ENCODE measurements around the gene LEO1.
A peak's percentile ranks its signal among the peaks of the same experiment; 100 is the strongest.

Gene LEO1

DNA sequence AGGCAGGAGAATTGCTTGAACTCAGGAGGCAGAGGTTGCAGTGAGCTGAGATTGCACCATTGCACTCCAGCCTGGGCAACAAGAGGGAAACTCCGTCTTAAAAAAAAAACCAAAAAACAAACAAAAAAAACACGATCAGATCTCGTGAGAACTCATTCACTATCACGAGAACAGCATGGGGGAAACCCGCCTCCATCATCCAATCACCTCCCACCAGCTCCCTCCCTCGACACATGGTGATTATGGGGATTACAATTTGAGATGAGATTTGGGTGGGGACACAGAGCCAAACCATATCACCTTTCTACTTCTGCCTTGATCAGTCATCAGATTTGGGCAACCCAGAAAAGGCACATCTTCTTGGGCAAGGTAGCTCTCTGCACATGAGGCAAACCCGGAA lies 31.5 kb upstream of the LEO1 start:
- DNase-seq: peak; percentile 16

DNA sequence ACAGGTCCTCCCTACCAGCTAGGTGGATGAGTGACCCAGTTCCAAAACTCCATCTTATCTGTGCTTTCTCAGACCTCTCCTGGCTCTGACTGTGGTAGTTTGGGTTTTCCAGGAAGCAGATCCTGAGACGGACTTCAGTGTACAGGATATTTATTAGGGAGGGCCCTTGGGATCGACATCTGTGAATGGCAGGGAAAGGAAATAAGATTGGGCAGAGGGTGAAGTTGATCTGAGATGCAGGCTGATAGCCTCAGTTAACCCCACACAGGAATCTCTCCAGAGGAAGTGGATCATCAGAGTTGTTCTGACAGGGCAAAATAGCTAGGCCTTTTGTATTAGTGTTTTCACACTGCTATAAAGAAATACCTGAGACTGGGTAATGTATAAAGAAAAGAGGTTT lies 30.8 kb upstream of the LEO1 start:
- no peak for DNase-seq

GRCh38 chr15:51992953-51993352 lies 21.4 kb upstream of the LEO1 start:
- no peak for DNase-seq

GRCh38 chr15:51991141-51991540 lies 19.6 kb upstream of the LEO1 start:
- DNase-seq: no peak

DNA sequence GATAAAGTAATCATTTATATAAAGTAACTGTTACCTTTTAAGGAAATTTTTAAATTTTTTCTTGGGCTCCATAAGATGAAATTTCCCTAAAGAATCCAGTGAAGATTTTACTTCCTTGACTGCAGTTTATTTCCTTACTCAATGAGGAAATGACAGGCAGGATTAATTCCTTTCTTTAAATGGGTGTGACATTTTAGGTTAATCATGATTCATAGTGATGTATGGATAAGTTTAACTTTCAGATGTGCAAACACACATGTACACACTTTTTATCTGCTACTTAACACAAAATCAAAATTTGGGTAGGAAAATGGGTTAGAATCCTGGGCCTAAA lies 11.2 kb upstream of the LEO1 start:
- DNase-seq: no peak

- DNase-seq: peak; percentile 92
Observed at GRCh38 chr15:51982013-51982769, 10.6 kb upstream of the LEO1 start.

DNA sequence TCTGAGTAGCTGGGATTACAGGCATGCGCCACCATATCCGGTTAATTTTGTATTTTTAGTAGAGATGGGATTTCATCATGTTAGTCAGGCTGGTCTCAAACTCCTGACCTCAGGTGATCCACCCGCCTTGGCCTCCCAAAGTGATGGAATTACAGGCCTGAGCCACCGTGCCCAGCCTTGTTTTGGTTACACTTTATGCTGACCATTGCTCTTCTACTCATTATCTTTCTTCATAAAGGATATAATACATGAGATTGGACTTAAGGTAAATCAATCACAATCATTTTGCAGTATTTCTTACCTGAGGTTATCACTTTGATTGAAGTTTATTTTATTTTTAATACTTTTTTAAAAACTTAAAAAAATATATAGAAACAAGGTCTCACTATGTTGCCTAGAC lies 2.2 kb upstream of the LEO1 start:
- DNase-seq: no peak

DNA sequence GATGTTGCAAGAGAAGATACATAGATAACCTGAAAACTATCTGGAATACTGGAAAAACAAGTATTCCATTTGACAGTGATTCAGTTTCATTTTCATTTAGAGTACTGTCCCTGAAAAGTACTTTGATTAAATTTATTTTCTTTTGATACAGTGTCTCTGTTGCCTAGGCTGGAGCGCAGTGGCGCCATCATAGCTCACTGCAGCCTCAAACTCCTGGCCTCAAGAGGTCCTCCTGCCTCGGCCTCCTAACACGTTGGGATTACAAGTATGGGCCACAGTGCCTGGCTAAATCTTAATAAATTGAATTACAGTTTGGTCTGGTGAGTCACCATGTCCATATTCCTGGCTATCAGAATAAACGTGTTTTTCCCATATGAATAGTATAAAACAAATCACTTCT lies 1.6 kb upstream of the LEO1 start:
- no peak for DNase-seq

DNA sequence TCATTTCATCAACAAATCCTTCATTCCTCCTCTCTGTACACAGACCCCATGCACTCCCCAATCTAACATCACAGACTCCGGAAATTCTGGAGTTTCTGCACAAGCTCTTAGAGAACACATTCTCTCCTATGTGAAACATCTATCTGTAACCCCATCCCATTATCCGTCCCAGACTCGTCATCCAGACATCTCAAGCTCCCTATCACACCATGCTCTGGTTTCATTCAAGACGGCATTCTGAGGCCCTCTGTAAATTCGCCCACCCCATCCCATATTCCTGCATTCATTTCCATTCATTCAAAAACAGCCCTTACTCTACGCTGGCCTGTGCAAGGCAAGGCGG lies 575 bp downstream of the LEO1 start:
- DNase-seq: no peak

DNA sequence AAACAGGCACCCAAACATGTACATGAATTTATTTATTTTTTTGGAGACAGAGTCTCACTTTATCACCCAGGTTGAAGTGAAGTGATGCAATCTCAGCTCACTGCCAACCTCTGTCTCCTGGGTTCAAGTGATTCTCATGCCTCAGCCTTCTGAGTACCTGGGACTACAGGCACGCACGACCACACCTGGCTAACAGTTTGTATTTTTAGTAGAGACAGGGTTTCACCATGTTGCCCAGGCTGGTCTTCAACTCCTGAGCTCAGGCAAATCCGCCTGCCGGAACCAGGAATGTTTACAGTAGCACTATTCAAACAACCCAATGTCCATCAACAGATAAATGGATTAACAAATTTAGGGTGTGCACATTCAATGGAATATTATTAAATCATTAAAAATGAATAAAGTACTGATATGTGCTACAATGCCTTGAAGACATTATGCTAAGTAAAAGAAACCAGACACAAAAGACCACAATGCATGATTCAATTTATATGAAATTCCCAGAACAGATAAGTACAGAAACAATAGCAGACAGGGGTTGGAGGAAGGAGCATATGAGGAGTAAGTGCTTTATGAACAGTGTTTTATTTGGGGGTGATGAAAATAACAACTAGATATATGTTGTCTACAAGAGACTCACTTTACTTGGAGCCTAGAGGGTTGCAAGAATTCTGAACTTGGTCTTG lies 1.3 kb downstream of the LEO1 start:
- DNase-seq: no peak

GRCh38 chr15:51969728-51970127 lies 1.9 kb downstream of the LEO1 start:
- no peak for DNase-seq

- no peak for DNase-seq
Observed at GRCh38 chr15:51967583-51967982, 4.0 kb downstream of the LEO1 start.

GRCh38 chr15:51966192-51966591 lies 5.4 kb downstream of the LEO1 start:
- peak; percentile 30 for DNase-seq

DNA sequence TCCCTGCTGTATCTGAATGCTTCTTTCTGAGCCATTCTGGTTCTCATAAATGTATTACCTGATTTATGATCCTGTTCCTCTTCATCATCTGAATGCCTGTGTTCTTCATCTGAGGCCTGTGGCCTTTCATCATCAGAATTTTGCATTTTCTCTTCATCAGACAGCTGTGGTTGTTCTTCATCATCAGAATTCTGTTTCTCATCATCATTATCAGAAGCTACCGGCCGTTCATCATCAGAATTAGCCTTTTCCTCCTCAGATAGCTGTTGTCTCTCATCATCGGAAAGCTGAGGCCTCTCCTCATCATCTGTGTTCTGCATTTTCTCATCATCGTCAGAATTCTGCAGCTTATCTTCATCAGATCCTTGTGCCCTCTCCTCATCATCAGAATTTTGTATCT lies 5.9 kb downstream of the LEO1 start:
- no peak for DNase-seq

DNA sequence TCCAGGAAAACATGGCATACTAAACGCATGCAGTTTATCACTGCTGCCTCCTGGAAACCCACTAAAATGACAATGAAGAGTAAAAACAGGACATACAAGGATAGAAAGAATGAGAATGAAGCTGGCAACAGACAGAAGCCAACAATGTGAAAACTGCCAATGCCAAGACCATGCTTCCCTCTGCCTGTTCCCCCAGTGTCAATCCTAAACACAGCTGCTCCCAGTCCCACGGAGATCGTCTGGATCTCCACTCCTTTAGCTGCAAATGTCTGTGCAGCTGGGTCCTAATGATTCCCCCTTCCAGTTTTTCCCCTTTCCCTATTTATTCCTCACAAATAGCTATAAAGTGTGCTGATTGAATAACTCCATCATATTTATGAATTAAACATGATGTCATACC lies 16.1 kb downstream of the LEO1 start:
- DNase-seq: no peak

DNA sequence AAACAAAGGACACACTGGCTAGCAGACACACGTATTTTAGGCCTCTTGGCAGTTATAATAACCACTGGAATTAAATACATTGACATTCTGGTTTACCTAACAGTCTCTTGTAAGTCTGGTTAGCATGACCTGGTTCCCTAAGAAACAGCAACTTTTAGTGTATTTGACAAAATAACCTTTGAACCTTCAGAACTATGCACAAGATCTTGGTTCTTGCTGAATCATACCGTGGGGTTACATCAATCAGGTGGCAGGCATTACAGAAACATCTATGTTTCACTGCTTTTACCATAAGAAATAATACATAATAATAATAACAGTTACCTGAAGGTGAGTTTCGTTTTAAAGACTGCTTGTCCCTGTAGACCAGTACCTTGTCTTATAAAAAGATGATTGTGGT lies 18.8 kb downstream of the LEO1 start:
- DNase-seq: no peak

- no peak for DNase-seq
Observed at GRCh38 chr15:51947124-51947523, 24.5 kb downstream of the LEO1 start.

DNA sequence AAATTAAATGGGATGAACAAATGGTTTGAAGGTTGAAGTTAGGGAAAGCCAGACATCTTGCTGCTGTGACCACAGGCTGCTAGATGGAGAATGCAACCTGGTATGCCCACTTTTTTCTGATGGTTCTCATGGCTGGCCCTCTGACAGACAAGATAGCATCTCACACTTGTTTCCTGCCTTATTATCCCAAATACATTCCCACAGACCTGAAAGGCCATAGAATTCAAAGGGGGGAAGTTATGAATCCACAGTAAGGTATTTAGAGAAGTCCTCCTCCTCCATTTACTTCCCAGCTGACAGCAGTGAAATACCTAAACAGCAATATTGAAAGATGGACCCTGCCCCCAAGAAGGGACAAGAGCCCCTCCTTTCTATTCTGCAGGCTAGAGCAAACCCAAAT lies 32.4 kb downstream of the LEO1 start:
- DNase-seq: no peak

DNA sequence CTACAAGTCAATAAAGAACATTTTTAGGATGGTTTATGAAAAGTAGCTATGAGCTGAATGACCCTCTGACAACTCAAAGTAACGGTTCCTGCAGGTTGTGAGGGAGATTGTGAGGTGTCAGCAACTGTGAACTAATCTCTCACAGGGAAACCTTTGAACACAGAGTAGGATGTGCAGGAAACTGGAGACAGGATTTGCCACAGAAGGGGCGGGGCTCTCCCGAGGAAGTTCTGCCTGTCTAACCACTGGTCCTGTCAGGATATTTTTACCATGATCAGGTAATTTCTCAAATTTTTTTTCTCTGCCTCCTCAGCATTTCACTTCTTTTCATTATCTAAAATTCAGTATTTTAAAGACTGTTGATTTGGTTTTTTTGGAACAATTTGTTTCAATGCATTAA lies 33.3 kb downstream of the LEO1 start:
- no peak for DNase-seq

DNA sequence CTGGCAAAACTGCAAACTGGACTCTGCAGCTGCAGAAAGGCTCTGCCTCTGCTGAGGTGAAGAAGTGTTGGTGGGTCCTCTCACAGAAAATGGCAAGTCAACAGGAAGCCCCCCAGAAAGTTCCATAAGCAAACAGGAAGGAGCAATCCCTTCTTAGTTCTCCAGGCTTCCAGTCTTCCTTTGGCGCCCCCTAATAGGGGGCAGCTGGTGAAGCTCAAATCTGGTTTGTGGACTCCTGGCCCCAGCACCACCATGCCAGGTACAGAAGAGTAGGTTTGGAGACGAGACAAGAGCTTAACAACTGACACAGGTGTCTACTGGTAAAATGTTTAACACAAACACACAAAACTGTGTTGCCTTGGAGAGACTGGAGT lies 35.5 kb downstream of the LEO1 start:
- no peak for DNase-seq

DNA sequence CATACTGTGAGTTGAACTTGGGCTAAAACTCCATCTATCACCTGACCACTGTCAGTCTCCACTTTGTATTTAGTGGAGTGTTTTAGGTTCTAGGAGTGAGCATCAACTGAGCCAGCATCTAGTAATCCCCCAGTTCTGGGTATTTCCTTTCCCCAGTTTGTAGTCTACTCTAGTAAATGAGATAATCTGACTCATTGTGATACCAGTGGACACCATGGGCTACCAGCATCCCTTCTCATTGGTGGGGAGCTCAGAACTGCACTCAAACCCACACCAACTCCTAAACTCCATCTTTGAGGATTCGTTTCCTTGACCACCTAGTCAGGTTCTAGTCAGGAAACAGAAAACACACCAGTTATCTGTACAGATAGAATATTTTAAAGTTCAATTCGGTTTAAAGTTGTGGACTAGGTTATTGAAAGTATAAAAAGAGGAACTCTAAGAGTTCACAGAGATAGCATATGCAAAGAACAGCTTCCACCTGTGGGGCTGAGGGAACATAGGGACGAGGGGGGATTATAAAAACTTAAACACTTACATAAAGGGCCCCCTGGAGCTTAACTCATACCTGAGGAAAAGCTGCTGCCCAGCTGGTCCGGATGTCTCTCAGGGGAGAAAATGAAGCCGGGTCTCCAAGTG lies 36.0 kb downstream of the LEO1 start:
- DNase-seq: peak; percentile 35

- no peak for DNase-seq
Observed at GRCh38 chr15:51932161-51932560, 39.4 kb downstream of the LEO1 start.

GRCh38 chr15:51931638-51932037 lies 39.9 kb downstream of the LEO1 start:
- DNase-seq: no peak

GRCh38 chr15:51931016-51931415 lies 40.6 kb downstream of the LEO1 start:
- no peak for DNase-seq

GRCh38 chr15:51926809-51927208 lies 44.8 kb downstream of the LEO1 start:
- DNase-seq: no peak

Measured in activated CD4-positive, alpha-beta T cell treated with anti-CD3 and anti-CD28 coated beads, Interleukin-2, Interleukin-6, amounts not matched to agents 100 ng/mL and 50 ng/mL, durations not matched to agents 16 hours and 8 hours (primary cell).